Neural cell (in vitro differentiated cells): ENCODE measurements around the gene HLA-DRB5.

Source experiments
- EP300 ChIP-seq: fragments of 450-650 bp; conservative IDR thresholded peaks from 2 replicates; pipeline ENCODE4 v1.6.1; 2014; ENCODE audit warnings: antibody characterized with exemption, mild to moderate bottlenecking, moderate library complexity; ENCODE audit not compliant: poor library complexity, severe bottlenecking
- EZH2 ChIP-seq: fragments of 200-600, 300-800 bp; shearing (Covaris generic), sonication (generic); IDR thresholded peaks from 2 replicates; pipeline ENCODE4 v1.6.1; 2014; ENCODE audit warnings: antibody characterized with exemption, low read length, borderline replicate concordance, mild to moderate bottlenecking; ENCODE audit not compliant: insufficient read depth, poor library complexity, severe bottlenecking
- MXI1 ChIP-seq: fragments of 450-650 bp; conservative IDR thresholded peaks from 2 replicates; pipeline ENCODE4 v1.6.1; 2014; ENCODE audit warnings: antibody characterized with exemption, mild to moderate bottlenecking; ENCODE audit not compliant: poor library complexity, severe bottlenecking
- POLR2AphosphoS5 ChIP-seq: IDR thresholded peaks from 2 replicates; pipeline ENCODE4 v1.6.1; 2012
- RAD21 ChIP-seq: fragments of 450-650 bp; conservative IDR thresholded peaks from 2 replicates; pipeline ENCODE4 v1.6.1; 2014; ENCODE audit warnings: antibody characterized with exemption, mild to moderate bottlenecking, moderate library complexity
- TAF1 ChIP-seq: IDR thresholded peaks from 2 replicates; pipeline ENCODE4 v1.6.1; 2012; ENCODE audit warnings: low read depth
- TF ChIP-seq, protein P1 (sequence below): fragments of 450-650 bp; IDR thresholded peaks from 2 replicates; pipeline ENCODE4 v1.5.1; 2014; ENCODE audit warnings: antibody characterized with exemption, mild to moderate bottlenecking, moderate library complexity; ENCODE audit not compliant: poor library complexity, severe bottlenecking
- TF ChIP-seq, protein P2 (sequence below): IDR thresholded peaks from 2 replicates; pipeline ENCODE4 v1.6.1; 2012; ENCODE audit warnings: borderline replicate concordance

DNA sequence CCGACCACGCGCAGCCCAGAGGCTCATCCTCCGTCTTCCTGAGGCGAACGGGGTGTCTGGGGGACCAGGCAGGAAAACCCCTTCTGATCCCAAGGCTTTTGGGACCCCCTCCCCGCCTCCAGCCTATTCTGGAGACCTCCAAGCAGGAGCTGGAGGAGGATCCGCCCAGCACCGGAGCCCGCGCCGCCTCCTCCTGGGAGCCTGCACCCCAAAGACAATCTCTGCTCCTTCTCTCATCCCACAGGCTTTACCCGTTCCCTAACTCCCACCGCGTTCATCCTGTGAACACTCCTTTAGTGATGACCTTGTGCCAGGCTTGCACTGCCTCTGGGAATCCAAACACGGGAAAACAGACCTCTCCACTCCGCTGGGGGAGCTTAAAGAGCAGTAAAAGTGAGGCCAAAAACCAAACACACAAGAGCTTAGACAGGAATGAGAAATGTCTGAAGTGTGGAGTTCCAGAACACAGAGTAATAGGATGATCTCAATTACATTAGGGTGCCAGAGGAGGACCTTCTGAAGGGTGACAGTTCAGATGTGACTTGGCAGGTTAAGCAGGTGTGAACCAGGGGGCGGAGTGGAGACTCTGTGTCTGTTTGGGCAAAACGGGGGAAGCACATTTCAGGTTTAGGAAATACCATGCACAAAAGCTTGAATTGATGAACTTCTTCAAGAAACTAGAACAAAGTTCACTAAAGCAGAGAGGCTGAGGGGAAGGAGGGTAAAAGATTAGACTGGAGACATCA is 7.6 kb downstream of the HLA-DRB5 start:
- TF ChIP-seq, protein P1, sequence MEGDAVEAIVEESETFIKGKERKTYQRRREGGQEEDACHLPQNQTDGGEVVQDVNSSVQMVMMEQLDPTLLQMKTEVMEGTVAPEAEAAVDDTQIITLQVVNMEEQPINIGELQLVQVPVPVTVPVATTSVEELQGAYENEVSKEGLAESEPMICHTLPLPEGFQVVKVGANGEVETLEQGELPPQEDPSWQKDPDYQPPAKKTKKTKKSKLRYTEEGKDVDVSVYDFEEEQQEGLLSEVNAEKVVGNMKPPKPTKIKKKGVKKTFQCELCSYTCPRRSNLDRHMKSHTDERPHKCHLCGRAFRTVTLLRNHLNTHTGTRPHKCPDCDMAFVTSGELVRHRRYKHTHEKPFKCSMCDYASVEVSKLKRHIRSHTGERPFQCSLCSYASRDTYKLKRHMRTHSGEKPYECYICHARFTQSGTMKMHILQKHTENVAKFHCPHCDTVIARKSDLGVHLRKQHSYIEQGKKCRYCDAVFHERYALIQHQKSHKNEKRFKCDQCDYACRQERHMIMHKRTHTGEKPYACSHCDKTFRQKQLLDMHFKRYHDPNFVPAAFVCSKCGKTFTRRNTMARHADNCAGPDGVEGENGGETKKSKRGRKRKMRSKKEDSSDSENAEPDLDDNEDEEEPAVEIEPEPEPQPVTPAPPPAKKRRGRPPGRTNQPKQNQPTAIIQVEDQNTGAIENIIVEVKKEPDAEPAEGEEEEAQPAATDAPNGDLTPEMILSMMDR: no peak
- TF ChIP-seq RAD21 (no peak), EP300 (no peak), EZH2 (no peak), POLR2AphosphoS5 (no peak), MXI1 (no peak), TAF1 (no peak)
- TF ChIP-seq, protein P2, sequence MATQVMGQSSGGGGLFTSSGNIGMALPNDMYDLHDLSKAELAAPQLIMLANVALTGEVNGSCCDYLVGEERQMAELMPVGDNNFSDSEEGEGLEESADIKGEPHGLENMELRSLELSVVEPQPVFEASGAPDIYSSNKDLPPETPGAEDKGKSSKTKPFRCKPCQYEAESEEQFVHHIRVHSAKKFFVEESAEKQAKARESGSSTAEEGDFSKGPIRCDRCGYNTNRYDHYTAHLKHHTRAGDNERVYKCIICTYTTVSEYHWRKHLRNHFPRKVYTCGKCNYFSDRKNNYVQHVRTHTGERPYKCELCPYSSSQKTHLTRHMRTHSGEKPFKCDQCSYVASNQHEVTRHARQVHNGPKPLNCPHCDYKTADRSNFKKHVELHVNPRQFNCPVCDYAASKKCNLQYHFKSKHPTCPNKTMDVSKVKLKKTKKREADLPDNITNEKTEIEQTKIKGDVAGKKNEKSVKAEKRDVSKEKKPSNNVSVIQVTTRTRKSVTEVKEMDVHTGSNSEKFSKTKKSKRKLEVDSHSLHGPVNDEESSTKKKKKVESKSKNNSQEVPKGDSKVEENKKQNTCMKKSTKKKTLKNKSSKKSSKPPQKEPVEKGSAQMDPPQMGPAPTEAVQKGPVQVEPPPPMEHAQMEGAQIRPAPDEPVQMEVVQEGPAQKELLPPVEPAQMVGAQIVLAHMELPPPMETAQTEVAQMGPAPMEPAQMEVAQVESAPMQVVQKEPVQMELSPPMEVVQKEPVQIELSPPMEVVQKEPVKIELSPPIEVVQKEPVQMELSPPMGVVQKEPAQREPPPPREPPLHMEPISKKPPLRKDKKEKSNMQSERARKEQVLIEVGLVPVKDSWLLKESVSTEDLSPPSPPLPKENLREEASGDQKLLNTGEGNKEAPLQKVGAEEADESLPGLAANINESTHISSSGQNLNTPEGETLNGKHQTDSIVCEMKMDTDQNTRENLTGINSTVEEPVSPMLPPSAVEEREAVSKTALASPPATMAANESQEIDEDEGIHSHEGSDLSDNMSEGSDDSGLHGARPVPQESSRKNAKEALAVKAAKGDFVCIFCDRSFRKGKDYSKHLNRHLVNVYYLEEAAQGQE: no peak
